ENCODE results near the gene PIP5K1B.

DNA sequence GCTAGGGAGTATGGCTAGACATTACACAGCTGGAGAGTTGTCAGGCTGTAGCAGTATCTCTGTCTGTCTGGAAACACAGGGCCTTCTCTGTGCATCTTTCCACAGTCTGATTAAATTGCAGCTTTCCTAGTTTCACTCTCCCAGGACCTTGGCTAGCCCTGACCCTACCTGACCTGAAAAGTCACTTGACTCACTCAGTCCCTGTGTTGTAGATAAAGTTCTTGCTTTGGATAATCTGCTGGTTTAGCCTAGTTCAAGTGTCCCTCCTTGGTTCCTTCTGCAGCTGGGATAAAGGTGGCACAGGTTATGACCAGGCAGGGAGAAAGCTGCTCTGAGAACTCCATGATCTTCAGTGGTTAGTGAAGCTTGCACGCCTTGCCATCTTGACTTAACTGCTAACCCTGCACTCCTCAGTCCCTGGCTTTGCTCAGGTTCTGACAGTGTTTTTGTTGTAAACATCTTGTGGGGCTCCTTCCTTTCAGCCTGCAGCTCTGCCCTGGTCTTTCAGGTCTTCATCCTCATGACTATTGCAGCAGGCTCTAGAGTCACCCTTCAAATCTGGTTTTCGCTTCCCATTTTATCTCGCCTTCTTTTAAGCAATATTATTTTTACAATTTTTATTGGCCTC, 101.0 kb downstream of the PIP5K1B start:
- TF ChIP-seq CSDC2 (CRISPR knock-in tag; IDR thresholded peaks at IDR 0.05) (no peak), ZFP3 (CRISPR knock-in tag; IDR thresholded peaks at IDR 0.05) (no peak), ESRRG (CRISPR knock-in tag; IDR thresholded peaks at IDR 0.05) (no peak), RARB (CRISPR knock-in tag; IDR thresholded peaks at IDR 0.05) (no peak), ISL1 (CRISPR knock-in tag; IDR thresholded peaks at IDR 0.05) (no peak), PPARA (CRISPR knock-in tag; IDR thresholded peaks at IDR 0.05; ENCODE audit: borderline replicate concordance) (no peak), ZNF8 (CRISPR knock-in tag; IDR thresholded peaks at IDR 0.05) (no peak)

All from SK-N-SH treated with all-trans-retinoic acid at 6 μM for 48 hours (cell line).